Measurements from ENCODE around the gene TMPRSS11F. TPM values are rescaled to one million over a fixed set of nuclear protein-coding genes. Genes with fewer than 3 reads are reported as not detected.
A peak's percentile ranks its signal among the peaks of the same experiment; 100 is the strongest.
"Not testable (repeated sequence)": the region's sequence is repeated elsewhere in the genome, so short reads cannot be mapped to it uniquely, and the experiment has no call there.

The TMPRSS11F gene
- not detected for total RNA-seq

GRCh38 chr4:68129793-68130192 lies at the start of gene TMPRSS11F:
TSS of gene TMPRSS11F (minus strand) at chr4:68129869. CDS start at chr4:68129820, 49 bp downstream.
- peak; percentile 81 for DNase-seq (ENCODE audit: low spot score)

DNA sequence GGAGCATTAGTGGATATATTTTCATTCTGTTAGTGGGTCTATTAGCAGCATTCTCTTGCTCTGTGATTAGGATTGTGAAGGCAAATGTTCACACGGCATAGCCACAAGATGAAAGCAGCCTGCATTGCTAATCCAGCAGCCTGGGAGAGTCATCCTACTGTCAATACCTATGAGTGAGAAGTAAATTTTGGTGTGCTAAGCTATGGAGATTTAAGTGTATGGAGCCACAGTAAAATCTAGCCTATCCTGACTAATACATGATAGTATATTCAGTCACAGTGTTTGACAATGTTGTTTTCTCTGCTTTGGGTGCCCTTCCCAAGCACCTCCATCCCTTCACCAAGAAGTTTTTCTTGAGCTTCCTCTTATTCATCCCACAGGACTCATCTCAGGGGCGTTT lies 47.2 kb upstream of the TMPRSS11F start:
- no peak for DNase-seq (ENCODE audit: low spot score)

GRCh38 chr4:68176500-68176899 lies 46.8 kb upstream of the TMPRSS11F start:
- DNase-seq (ENCODE audit: low spot score) = no peak

GRCh38 chr4:68175562-68176155 lies 46.0 kb upstream of the TMPRSS11F start:
- peak; percentile 38 for DNase-seq (ENCODE audit: low spot score)

GRCh38 chr4:68174389-68174788 lies 44.7 kb upstream of the TMPRSS11F start:
- not testable (repeated sequence) for DNase-seq (ENCODE audit: low spot score)

DNA sequence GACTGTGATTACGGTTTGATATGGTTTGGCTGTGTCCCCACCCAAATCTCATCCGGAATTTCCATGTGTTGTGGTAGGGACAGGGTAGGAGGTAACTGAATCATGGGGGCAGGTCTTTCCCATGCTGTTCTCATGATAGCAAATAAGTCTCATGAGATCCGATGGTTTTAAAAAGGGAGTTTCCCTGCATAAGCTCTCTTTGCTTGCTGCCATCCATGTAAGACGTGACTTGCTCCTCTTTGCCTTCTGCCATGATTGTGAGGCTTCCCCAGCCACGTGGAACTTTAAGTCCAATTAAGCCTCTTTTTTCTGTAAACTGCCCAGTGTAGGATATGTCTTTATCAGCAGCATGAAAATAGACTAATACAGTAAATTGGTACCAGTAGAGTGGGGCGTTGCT lies 42.5 kb upstream of the TMPRSS11F start:
- not testable (repeated sequence) for DNase-seq (ENCODE audit: low spot score)

DNA sequence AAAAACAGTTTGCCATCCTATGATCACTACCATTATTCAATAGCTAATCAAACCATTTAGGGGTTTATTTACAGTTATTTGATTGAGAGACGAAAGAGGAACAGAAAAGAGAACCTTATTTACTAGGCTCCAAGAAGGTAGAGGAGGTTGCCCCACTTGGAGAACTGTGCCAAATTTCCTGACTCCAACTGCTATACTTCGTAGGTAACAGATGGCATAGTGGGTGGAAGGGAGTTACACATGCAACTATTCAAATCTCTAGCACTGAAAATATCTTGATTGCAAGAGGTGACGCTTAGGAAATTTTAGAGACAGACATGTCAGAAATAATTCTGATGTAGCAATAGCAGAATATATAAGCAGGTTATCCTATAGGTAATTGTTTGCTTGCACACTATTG lies 38.0 kb upstream of the TMPRSS11F start:
- DNase-seq (ENCODE audit: low spot score) = no peak

DNA sequence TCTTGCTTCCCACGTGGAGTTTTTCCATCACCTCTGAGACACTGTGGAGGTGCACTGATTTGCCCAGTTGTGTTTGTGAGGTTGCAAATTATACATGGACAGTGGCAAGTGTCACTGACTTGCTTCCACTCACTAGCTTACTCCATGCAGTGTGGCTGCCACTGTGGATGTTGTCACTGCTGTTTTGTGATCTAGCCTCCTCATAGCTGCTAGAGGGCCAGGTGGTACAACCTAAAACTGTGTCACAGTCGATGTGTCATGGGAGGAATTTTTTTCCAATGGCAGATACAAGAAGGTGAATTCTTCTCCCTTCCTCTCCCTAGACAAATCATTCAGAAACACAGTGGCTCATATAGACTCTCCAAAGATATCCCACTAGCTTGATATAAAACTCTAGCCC lies 37.5 kb upstream of the TMPRSS11F start:
- no peak for DNase-seq (ENCODE audit: low spot score)

GRCh38 chr4:68163754-68164153 lies 34.1 kb upstream of the TMPRSS11F start:
- no peak for DNase-seq (ENCODE audit: low spot score)

DNA sequence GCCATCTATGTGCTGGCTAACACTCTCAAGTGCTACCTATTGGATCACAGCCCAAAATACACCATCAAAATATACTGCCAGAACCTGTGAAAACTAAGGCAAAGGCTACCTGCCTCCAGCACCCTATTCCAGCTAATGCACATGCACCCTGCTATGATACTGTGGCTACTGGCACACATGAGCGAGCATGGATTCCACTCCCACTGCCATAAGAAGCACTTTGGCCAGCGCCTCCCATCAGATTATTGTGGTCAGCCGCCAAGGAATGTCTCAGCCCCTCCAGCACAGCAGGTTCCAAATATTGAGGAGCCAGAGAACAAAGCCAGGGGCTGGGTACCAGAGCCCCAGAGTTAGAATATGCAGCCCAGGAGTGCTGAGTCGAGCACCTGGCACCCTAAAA lies 32.5 kb upstream of the TMPRSS11F start:
- DNase-seq (ENCODE audit: low spot score) = no peak

DNA sequence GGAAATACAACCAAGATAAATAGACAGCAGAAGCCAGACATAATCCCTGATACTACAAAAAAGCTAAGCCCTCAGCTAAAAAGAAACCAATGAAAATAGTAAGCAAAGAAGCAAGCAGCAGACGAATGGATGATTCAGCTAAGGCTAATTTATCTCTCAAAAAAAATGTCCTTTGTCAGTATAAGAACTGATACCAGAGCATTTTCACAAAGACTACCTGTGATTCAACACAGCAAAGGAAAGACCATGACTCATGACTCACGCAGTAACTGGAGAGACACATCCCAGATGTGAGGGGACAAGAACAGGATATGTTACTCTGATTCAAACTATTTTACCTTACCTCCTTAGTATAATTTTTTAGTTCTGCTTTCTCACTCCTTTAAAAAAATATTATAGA lies 22.7 kb upstream of the TMPRSS11F start:
- DNase-seq (ENCODE audit: low spot score) = no peak

DNA sequence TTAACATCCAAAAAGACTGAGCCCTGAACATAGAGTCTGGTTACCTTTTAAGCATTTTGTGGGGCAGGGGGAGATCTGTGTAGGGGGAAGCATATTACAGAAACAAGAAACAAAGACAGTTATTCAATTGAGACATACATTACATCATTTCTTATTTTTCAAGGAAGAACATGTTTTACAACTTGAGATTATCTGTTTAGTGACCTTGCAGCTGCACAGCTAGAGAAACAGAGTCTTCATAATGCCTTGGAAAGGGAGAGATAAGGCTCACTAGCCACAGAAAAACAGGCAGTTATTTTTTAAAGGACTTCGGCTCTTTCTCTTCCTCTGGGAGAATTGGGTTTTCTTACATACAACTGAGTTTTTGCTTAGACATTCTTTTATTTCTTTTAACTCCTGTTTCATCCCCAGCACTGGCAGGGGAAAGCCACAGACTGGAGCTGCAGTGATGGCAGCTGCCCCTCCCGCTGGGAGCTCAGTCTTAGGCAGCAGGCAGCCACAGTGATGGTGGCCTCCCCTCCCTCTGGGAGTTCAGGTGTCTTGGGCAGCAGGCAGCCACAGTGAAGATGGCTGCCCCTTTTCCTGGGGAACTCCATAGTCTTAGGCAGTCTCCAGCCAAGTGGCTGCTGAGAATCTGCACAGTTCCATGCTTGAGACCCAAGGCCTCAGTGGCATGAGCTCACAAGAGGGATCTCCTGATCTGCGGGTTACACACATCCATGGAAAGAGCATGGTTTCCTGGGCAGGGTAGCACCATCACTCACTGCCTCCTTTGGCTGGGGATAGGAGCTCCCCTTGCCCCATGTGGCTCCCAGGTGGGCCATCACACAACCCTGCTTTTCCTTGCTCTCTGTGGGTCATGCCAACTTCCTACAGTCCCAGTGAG lies 19.4 kb upstream of the TMPRSS11F start:
- DNase-seq (ENCODE audit: low spot score) = no peak

DNA sequence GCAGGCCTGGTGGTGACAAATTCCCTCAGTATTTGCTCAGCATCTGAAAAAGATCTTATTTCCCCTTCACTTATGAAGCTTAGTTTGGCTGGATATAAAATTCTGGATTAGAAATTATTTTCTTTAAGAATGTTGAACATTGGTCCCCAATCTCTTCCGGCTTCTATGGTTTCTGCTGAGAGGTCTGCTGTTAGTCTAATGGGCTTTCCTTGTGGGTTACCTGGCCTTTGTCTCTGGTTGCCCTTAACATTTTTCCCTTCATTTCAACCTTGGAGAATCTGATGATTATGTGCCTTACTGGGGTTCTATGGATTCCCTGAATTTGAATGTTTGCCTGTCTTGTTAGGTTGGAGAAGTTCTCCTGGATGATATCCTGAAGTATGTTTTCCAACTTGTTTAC lies 17.4 kb upstream of the TMPRSS11F start:
- DNase-seq (ENCODE audit: low spot score) = no peak

DNA sequence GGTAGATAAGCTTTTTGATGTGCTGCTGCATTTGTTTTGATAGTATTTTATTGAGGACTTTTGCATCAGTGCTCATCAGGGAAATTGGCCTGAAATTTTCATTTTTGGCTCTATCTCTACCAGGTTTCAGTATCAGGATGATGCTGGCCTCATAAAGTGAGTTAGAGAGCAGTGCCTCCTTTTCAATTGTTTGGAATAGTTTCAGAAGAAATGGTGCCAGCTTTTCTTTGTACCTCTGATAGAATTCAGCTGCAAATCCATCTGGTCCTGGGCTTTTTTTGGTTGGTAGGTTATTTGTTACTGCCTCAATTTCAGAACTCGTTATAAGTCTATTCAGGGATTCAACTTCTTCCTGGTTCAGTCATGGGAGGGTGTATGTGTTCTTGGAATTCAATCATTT lies 15.6 kb upstream of the TMPRSS11F start:
- DNase-seq (ENCODE audit: low spot score) = no peak

DNA sequence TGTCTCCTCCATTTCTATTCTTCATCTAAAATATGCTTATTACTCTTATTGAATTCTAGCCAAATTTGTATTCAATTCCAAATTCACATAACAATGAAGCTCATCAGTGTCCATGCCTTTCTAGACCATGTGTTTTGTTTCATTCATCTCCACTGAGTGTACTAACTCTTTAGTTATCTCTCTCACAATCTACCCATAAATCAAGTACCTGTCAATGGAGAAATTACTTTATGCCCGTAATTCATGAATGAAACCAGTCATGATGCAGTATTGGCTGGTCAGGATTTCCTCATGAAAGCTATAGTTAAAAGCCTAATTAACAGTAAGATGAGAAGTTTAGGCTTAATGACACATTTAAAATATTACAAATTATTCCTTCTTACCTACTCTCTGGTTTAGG lies 12.2 kb upstream of the TMPRSS11F start:
- no peak for DNase-seq (ENCODE audit: low spot score)

- DNase-seq (ENCODE audit: low spot score) = no peak
Observed at GRCh38 chr4:68132342-68132741, 2.7 kb upstream of the TMPRSS11F start.

- DNase-seq (ENCODE audit: low spot score) = no peak
Observed at GRCh38 chr4:68124262-68124661, 5.4 kb downstream of the TMPRSS11F start.

- DNase-seq (ENCODE audit: low spot score) = no peak
Observed at GRCh38 chr4:68123525-68123924, 6.1 kb downstream of the TMPRSS11F start.

GRCh38 chr4:68119921-68120320 lies 9.7 kb downstream of the TMPRSS11F start:
- DNase-seq (ENCODE audit: low spot score) = no peak

- DNase-seq (ENCODE audit: low spot score) = no peak
Observed at GRCh38 chr4:68110441-68110840, 19.2 kb downstream of the TMPRSS11F start.

DNA sequence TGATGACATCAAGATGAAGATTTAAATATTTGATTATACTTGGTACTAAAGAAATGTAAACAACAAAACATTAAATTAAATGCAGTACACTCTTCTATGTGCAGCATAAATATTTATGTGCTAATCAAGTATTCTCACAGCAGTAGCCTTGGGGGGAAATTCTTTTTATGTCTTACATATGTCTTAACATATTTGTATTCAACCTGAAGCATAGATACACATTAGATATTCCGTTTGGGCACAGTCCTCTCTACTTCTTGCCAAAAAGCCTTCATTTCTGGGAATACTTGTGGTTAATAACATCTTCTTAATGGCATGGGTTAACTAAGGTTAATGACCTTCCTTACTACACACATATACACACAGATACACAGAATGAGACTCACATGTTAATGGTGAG lies 19.8 kb downstream of the TMPRSS11F start:
- DNase-seq (ENCODE audit: low spot score) = no peak

DNA sequence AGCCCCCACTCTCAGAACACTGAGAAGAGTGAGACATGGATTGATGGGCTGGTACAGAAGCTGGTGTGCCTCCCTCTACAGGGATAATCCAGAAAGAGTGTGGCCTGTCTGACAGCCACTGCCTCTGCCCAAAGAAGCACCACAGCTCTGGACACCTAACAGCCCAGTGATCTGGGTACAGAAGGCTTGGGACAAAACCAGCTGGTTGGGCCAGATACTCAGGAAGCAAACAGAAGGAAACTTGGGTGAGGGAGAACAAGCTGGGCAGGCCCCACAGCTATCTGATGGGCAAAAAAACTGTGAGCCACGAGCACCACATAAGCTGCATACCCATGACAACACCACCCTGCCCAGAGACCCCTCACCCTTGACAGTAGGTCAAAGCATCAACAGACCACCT lies 46.9 kb downstream of the TMPRSS11F start:
- no peak for DNase-seq (ENCODE audit: low spot score)

DNA sequence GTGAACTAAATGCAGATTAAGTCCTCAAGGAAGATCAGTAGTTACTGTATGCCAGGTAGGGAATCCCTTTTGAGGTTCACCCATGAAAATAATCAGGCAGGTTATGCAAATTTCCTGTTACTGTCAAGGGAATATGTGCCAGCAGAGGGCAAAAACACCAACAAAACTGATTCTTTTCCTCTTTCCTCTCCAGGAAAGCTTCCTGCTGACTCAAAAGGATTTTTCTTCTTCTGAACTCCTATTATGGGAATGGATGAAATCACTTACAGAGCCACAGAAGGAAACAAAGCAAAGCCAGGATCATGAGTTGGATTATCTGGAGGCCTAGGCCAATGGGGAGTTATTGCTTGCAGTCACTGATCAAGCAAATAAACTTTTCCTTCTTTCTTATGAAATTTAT lies 49.7 kb downstream of the TMPRSS11F start:
- no peak for DNase-seq (ENCODE audit: low spot score)

Measured in mucosa of gallbladder (tissue), 1 donor.